Measurements from ENCODE around the gene PSMD7.

PSMD7 gene

DNA sequence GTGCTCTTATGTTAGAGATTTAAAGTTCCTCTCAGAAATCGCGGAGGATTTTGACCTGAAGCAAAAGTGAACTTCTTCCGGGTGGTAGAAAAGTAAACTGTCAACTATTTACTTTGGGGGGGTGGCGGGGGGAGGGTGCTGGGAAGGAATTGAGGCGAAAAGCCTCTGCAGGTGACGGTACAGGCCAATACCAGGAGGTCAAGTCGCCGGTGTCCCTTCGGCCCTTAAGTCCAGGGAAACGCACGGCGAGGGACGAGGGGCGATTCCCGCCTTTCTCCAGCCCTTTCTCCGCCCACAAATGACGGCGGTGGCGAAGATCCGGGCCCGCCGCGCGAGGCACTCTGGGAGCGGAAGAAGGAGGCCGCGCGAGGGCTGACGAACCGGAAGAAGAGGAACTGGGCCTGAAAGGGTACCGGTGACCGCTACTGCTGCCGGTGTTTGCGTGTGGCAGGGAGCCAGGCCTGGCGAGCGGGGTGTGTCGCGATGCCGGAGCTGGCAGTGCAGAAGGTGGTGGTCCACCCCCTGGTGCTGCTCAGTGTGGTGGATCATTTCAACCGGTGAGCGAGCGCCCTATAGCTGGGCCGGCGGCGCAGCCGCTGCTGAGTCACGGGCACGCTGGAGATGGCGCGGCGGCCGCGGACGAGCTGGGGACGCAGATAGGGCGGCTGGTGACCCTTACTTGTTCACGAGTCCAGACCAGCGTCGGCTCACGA lies at the start of gene PSMD7:
TSS of gene PSMD7 (plus strand) at position 383 of the 713 bp plus-strand sequence. CDS start at position 484, 101 bp downstream.
- DNase-seq = peak in 55 of 56 donors; percentile 37 to 95 (median 87)

DNA sequence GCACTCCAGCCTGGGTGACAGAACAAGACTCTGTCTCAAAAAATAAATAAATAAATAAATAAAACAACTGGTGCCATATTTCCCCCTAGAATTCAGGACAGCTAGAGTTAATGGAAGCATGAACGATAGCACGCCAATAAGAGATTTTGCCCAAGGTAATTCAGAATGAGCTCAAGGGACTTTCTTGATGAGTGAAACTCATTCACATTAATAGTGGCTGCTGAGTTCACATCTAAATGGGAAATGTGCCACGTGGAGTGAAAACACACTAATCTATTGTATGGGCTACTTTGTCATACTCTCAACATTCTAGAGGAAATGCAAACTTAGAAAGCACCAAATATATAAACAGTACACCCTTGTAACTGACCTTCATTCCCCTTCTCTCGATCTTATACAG lies 47.4 kb upstream of the PSMD7 start:
- no peak for DNase-seq

DNA sequence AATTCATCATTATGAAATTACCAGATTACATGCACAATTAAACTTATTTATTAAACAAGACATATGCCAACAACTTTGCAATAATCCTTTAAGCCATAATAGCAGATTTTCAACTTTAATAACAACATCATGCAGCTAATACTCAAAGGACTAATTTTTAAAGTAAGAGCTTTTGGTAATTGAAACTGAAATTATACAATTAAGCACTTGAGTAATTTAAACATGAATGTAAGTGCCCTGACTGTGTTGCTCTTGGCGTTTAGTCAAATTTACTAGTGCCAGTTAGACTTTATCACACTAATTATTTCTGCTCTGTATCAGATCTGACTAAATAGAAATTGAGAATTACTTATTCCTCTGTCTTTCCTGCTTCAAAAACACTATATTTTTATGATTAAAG lies 46.8 kb upstream of the PSMD7 start:
- no peak for DNase-seq

DNA sequence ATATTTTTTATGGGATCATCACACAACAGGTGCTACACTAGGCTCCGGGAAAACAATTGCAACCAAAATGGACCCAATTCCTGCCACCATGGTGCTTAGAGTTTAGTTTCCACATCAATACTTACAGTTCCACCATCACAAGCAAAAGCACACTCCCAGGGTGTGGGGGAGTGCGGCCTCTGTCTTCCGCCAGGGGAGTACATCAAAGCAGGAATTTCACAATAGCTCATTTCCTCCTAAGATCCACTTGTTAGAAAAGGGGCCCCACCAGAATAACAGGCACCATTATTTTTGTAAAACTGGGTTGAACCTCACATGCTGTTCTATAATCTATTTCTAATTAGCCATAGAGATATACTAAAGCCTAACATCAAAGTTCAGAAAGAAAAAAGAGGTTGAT lies 44.3 kb upstream of the PSMD7 start:
- no peak for DNase-seq

DNA sequence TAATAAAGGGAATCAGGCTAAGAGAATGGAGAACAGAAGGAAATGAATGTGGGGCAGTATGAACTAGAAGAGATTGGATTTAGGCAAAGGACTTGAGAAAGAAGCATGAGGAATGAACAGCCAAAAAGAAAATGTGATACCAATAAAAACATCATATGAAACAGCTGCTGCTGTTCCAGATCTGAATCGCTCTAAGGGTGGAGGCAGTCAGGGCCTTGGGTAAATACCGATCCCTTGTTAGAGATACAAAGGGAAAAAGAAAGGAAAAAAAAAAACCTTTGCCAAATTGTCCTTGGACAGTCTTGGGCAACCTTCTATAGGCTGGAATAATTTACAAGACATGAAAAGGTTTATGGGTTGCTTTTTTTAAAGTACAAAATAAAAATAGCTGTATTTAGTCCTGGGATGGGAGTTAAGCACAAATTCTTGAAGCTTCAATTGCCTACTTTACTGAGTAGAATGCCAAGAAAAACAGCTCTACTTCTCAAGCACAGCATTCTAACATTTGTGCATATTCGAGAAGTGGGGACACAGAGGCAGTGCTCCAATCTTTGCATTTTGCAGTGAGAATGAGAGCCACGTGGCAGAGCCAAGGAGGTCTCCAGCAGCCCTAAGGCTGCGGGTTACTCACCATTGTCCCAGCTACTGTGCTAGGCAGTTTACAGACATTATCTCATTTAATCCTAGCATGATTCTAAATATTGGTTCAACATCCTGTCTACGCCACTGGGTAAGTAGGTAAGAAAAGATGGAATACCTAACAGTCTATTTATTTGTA lies 43.3 kb upstream of the PSMD7 start:
- no peak for DNase-seq

DNA sequence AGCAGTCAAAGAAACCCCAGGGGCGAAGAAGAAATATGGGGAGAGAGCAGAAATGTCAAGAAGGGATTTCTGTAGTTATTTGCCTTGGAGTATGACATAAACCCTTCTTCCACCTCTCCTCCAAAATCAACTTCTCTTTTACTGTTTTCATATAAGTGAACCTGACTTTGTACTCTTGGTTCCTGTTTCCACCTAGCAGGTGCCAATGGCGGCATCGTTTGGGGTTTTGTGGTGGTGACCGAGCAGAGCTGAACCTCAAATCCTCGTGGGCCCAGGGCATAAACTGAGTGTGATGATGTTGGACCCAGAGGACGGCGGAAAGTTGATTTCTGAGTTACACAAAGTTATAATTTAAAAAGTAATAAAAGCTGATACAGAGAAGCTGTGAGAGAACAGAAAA lies 39.6 kb upstream of the PSMD7 start:
- DNase-seq = no peak

DNA sequence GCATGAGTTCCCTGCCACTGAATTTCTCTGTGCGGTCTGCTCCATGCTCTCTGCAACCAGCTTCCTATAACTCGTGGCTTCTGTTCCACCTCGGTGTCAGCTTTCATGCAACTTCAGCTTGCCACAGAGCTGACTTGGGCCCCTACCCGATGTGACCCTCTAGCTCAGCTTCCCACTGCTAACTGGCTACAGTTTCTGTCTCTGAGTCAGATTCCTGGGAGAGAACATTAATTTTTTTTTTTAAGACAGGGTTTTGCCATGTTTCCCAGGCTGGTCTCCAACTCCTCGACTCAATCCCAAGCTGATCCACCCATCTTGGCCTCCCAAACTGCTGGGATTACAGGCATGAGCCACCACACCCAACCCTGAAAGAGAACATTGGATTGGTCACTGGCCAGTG lies 35.5 kb upstream of the PSMD7 start:
- no peak for DNase-seq

DNA sequence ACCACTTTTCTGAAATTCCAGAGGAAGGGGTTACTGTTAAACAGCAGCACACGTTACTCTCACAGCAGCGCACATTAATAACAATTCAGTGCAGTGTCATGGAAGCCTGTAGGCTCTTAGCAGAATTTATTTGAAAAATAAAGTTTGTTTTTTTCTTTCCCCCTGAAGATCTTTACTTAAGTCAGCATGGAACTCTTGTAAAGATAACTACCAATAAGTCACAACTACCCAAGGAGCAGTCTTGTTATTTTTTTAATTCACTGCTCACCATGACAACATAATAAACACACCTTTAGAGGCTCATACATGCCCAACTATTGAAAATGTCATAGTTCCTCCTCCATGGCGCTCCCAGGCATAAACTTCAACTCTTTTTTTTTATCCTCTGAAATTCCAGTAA lies 31.8 kb upstream of the PSMD7 start:
- DNase-seq = no peak

DNA sequence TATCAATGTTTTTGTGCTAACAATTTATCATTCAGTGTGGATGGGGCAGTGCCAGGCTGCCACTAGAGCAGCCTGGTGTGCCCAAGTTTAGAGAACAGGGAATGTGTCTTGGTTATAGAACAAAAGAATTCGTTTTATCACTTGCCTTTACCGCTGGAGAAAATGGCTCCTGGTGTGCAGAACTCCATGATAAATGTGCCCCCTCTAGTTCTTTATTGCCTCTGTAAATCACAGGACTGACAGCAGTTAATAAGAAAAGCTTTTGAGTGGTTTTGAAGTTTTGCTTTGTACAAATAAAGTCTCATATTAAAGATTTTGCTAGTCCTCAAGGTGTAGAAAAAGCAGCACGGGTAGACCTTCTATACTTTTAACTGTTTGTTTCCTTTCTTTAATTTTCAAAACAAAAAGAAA lies 28.2 kb upstream of the PSMD7 start:
- DNase-seq = no peak

DNA sequence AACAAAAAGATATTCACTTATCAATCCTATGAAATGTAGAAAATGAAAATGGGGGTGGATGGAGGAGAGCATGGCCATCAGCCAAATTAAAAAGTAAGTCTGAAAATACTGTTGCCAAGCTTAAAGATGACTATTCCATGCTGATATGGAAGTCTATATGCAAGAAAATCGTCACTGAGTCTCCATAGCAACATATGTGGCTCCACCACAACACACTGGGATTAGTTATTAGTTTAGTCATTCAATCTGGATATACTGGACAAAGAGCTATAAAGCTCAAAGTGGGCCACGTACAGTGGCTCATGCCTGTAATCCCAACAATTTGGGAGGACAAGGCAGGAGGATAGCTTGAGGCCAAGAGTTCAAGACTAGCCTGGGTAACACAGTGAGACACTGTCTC lies 24.7 kb upstream of the PSMD7 start:
- no peak for DNase-seq

DNA sequence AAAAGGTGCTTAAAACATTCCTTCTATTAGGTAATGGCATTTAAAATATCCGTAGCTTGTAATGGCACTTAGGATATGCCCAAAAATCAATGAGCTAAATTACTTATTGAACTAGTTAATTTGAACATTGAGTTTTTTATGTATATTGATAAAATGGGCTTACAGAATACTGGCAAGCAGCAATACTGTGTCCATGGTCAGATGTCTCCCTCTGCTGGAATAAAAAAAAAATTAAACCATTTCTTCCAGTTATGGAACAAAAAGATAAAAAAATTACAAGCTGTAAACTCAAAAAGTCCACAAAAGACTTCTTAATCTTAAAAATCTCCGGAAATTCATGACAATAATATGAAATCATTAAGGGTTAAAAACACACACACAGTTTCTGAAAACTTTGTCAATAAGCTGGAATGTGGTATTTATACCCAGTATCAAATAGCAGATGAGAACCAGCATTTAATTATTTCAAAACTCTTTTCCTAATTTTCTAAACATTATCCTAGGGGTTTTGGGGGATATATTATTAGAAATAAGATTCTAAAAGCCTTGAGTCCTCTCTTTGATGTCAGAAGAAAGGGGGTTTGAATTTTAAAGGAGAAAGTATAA lies 21.5 kb upstream of the PSMD7 start:
- no peak for DNase-seq

DNA sequence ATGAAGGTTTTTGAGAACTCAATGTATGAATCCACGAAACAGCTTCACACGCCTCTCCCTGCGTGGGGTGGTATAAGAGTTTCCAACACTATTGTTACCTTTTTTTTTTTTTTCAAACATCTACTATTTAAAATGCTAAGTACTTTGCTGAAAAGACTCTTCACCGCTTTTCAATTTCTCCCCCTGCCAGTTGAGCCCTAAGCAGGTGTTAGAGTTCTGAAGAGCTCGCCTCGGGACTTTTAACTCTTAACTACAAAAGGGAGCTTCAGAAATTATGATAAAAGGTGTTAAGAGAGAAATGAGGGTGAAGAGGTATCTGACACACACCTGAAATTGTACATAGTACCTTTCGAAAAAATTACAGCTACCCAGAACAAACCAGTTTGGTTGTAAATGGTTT lies 20.9 kb upstream of the PSMD7 start:
- DNase-seq = peak in 1 of 56 donors; percentile 2

DNA sequence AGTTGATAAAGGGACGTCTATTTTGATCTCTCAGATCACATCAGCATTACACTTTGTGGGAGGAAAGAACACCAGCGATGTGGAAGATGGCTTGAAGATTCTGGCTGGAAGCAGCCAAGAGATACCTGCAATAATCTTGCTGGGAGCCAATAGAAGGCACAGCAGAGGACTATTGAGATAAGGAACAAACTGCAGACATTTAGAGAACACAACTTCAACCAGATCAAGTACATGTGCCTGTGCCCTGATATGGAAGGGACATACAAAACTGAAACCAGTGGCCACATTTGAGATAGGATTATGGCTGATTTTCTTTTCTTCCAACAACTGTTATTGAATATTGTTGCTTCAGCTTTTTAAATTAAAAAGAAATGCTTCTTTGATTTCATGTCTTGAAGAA lies 18.6 kb upstream of the PSMD7 start:
- DNase-seq = no peak

DNA sequence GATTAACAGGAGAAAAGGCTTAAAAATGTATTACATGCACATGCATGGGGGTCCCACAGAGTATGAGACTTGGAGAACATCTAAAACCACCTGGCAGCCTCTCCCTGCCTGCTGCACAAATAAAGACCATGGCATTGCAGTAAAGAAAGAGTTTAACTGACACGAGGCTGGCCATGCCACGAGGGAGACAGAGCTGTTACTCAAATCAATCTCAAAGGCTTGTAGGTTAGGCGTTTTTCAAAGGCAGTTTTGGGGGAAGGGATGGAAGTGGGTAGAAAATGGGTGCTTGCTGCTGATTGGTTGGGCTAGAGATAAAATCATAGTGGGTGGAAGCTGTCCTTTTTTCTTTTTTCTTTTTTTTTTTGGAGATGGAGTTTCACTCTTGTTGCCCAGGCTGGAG lies 17.3 kb upstream of the PSMD7 start:
- no peak for DNase-seq

DNA sequence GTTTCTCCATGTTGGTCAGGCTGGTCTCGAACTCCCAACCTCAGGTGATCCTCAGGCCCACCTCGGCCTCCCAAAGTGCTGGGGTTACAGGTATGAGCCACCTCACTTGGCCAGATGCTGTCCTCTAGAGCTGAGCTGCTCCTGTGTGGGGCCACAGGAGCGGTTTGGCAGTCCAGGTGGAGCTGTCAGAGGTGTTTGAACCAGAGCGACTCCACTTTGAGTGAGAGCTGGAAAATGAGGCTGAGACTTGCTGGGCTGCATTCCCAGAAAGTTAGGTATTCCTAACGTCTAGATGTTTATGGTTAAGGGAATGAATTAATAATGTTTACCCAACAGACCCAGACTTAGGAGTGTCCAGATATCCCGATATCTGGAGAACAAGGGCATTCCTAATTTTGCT lies 16.8 kb upstream of the PSMD7 start:
- no peak for DNase-seq

DNA sequence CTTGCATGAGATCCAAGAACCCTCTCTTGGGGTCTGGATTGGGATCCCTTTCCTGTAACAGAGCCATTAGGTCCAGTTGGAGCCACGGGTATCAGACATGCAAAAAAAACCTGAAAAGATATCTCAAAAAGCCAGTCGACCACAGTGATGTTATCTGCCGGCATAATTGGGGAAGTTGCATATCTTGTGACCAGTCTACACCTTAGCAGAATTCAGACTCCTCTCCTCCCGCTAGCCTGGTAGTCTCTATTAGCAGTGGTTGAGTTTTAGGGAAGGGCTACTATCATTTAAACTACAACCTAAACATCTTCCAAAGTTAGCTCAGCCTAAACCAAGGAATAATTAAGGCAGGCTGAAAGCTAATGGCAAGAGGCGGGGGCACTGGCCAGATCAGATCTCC lies 16.2 kb upstream of the PSMD7 start:
- DNase-seq = no peak

DNA sequence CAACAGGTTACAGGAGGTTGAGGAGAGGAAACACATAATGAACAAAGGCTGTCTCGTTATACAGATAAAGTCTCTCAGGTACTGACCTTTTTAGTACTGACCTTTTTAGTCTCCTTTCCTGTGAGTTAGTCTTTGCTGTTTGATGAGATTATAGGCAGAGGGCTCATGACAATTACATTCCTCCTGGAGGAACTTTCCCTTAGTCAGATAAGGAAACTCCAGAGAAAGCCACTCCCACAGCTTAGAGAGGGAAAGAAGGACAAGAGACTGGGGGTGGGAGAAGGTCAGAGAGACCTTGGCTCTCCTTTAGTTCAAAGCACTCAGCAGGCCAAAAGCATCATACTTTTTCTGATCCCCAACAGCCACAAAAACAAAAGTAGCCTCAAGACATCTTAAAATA lies 15.3 kb upstream of the PSMD7 start:
- DNase-seq = no peak

DNA sequence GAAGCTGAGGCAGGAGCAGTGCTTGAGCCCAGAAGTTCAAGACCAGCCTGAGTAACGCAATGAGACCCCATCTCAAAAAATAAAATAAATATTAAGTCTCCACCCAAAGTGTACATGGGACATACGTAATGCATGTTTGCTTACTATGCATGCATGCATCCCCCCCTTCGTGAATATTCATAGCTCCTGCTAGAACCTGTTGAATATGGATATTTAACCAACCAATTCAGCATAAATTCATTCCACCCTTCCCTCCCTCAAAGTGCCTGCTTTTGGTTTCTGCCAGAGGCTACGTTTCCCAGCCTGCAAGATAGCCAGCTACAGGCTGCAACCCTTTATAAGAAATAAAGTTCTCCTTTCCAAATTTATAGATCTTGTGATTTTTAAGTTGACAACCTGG lies 12.9 kb upstream of the PSMD7 start:
- no peak for DNase-seq

DNA sequence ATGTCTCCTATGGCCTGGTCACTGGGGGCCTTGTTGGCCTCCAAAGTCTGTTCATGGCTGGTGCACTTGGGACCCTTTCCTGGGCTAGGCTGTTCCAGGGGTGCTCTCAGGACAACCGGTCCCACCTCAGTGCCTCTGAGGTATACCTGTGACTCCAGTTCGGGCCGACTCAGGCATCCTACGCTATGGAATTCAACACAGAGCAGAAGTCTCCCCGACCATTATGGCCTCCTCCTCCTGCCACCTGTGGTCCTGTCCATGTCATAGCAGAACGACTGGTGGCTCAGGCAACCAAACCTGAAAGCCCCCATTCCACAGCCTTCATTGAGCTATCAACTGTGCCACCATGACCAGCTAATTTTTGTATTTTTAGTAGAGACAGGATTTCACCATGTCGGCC lies 8.5 kb upstream of the PSMD7 start:
- no peak for DNase-seq

DNA sequence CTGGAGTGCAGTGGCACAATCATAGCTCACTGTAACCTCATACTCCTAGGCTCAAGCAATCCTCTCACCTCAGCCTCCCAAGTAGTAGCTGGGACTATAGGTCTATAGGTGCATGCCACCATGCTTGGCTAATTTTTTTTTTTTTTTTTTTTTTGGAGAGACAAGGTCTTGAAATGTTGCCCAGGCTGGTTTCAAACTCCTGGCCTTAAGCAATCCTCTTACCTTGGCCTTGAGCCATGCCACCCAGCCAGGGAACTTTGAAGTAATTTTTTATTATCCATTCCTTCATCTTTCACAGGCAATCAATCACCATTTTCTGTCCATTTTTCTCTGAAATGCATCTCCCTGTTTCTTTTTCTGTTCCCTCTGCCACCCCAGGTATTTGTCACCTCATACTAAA lies 6.3 kb upstream of the PSMD7 start:
- no peak for DNase-seq

DNA sequence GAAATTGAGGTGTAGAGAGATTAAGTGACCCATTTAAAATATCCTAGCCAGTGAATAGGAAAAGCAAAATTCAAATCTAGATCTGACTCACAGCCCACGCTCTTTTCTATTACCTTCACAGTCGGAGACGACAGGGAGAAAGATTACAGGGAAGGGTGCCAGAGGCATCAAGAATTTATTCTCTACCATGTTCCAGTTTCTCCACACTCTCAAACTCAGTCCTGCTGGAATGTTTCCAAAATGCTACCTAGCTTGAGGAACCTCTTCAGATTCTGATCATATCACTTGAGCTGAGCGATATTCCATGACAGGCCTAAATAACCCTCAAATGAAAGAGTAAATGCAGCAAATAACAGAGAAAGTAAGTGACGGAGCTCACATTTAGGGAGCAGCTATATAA lies 5.4 kb upstream of the PSMD7 start:
- DNase-seq = no peak

DNA sequence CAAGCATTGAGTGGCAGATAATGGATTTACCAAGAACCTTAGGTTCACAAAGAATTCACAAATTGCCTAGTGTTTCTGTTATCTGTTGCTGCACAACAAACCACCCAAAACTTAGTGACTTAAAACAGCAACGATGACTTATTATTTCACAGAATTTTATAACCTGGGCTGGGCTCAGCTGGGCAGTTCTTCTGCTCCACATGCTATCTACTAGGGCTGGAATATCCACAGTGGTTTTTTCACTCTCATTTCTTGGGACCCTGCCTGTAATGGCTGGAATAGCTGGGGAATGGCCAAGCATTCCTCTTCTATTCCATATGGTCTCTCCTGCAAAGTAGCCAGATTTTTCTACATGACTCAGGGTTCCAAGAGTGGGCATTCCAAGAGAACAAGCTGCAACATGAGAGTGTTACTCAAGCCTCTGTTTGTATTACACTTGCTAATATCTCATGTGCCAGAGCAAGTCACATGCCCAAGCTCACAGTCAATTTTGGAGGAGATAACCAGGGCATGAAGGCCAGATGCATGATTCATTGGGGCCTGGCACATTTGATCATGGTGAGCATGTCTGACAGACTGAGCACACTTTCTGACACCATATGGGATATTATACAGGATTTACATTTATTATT lies 4.9 kb upstream of the PSMD7 start:
- DNase-seq = no peak

DNA sequence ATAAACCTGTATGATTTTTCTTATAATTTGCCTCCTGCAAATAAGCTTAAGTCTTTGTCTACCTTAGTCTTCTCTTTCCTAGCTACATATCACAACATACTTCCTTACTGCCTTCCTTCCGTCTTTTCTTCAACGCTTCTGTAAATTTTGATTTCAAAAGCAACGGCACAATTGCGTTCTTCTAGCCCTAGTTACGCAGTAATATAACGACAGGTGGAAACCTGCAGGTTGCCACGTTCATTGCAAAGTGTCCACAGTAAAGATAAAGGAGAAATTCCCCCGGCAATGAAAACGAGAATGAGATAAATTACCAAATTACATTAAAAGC lies 546 bp upstream of the PSMD7 start:
- no peak for DNase-seq

Measured in nucleus accumbens (tissue), 56 donors.